NCI-H1930 (cell line): Measurements from ENCODE around the gene CD79B.
"Not testable (repeated sequence)": the region's sequence is repeated elsewhere in the genome, so short reads cannot be mapped to it uniquely, and the experiment has no call there.

ENCODE experiments used
- DNase-seq, 2 experiments: peaks; one replicate each; lab custom pipeline; 2025; lab: John Stamatoyannopoulos, UW

The CD79B gene

GRCh38 chr17:63930951-63931575, 1.1 kb downstream of the CD79B start:
- no peak for DNase-seq

- DNase-seq, result no peak
Measured at GRCh38 chr17:63929860-63930766, 2.0 kb downstream of the CD79B start.

GRCh38 chr17:63928966-63929695, 3.0 kb downstream of the CD79B start:
- DNase-seq, result no peak

- DNase-seq, result no peak
Measured at GRCh38 chr17:63928172-63928666, 3.9 kb downstream of the CD79B start.

- no peak for DNase-seq
Measured at GRCh38 chr17:63927464-63928171, 4.5 kb downstream of the CD79B start.

GRCh38 chr17:63926164-63926563, 6.0 kb downstream of the CD79B start:
- DNase-seq, result no peak

- DNase-seq, result no peak
Measured at GRCh38 chr17:63925615-63926014, 6.5 kb downstream of the CD79B start.

- not testable (repeated sequence) for DNase-seq
Measured at GRCh38 chr17:63922402-63922801, 9.7 kb downstream of the CD79B start.

GRCh38 chr17:63920779-63921178, 11.4 kb downstream of the CD79B start:
- not testable (repeated sequence) for DNase-seq

GRCh38 chr17:63920050-63920449, 12.1 kb downstream of the CD79B start:
- DNase-seq, result not testable (repeated sequence)

- DNase-seq, result peak in 1 of 2 experiments; percentile 40
Measured at GRCh38 chr17:63919311-63919723, 12.8 kb downstream of the CD79B start.

- not testable (repeated sequence) for DNase-seq
Measured at GRCh38 chr17:63918789-63919305, 13.3 kb downstream of the CD79B start, which contains the start of gene GH1. Gene GH1, minus strand, starts transcription at chr17:63918839. Its CDS starts 63 bp downstream, at chr17:63918776.

GRCh38 chr17:63918305-63918704, 13.8 kb downstream of the CD79B start:
- no peak for DNase-seq

- no peak for DNase-seq
Measured at GRCh38 chr17:63917646-63918045, 14.5 kb downstream of the CD79B start.

GRCh38 chr17:63917206-63917605, 14.9 kb downstream of the CD79B start:
- not testable (repeated sequence) for DNase-seq

- no peak for DNase-seq
Measured at GRCh38 chr17:63916566-63917185, 15.5 kb downstream of the CD79B start.

GRCh38 chr17:63915753-63916152, 16.4 kb downstream of the CD79B start:
- DNase-seq, result not testable (repeated sequence)

GRCh38 chr17:63914471-63914870, 17.7 kb downstream of the CD79B start:
- no peak for DNase-seq

GRCh38 chr17:63911657-63912100, 20.5 kb downstream of the CD79B start:
- DNase-seq, result peak in 1 of 2 experiments; percentile 21

GRCh38 chr17:63911041-63911635, 21.0 kb downstream of the CD79B start, which contains the start of gene CSHL1:
Gene CSHL1, minus strand, starts transcription at chr17:63911258. Its CDS starts 62 bp downstream, at chr17:63911196.
- DNase-seq, result no peak
